ENCODE results near the gene EID2.

The EID2 gene

GRCh38 chr19:39533791-39534190, 6.2 kb downstream of the EID2 start:
- no peak for DNase-seq (ENCODE audit: low read depth, low spot score)

GRCh38 chr19:39533003-39533512, 6.9 kb downstream of the EID2 start:
- no peak for DNase-seq (ENCODE audit: low read depth, low spot score)

GRCh38 chr19:39532233-39533002, 7.5 kb downstream of the EID2 start, which contains the start of gene EID2B:
Gene EID2B, minus strand, starts transcription at chr19:39532852. Its CDS starts 50 bp downstream, at chr19:39532802.
- peak; percentile 99 for DNase-seq (ENCODE audit: low read depth, low spot score)

- DNase-seq (ENCODE audit: low read depth, low spot score): no peak
Measured at GRCh38 chr19:39531834-39532232, 8.1 kb downstream of the EID2 start.

GRCh38 chr19:39525205-39525604, 14.8 kb downstream of the EID2 start:
- no peak for DNase-seq (ENCODE audit: low read depth, low spot score)

- DNase-seq (ENCODE audit: low read depth, low spot score): no peak
Measured at GRCh38 chr19:39524495-39524894, 15.5 kb downstream of the EID2 start.

GRCh38 chr19:39520541-39521484, 19.1 kb downstream of the EID2 start:
- DNase-seq (ENCODE audit: low read depth, low spot score): no peak

GRCh38 chr19:39518975-39519374, 21.0 kb downstream of the EID2 start:
- DNase-seq (ENCODE audit: low read depth, low spot score): no peak

- no peak for DNase-seq (ENCODE audit: low read depth, low spot score)
Measured at GRCh38 chr19:39518458-39518857, 21.5 kb downstream of the EID2 start.

GRCh38 chr19:39517432-39517831, 22.5 kb downstream of the EID2 start:
- DNase-seq (ENCODE audit: low read depth, low spot score): no peak

- DNase-seq (ENCODE audit: low read depth, low spot score): no peak
Measured at GRCh38 chr19:39516270-39516669, 23.7 kb downstream of the EID2 start.

- DNase-seq (ENCODE audit: low read depth, low spot score): no peak
Measured at GRCh38 chr19:39515551-39516191, 24.3 kb downstream of the EID2 start.

- DNase-seq (ENCODE audit: low read depth, low spot score): peak; percentile 28
Measured at GRCh38 chr19:39514840-39515550, 25.0 kb downstream of the EID2 start, which contains the start of gene SELENOV. Gene SELENOV, plus strand, starts transcription at chr19:39515139. Its CDS starts 74 bp downstream, at chr19:39515213.

- DNase-seq (ENCODE audit: low read depth, low spot score): no peak
Measured at GRCh38 chr19:39512988-39513387, 27.0 kb downstream of the EID2 start.

- DNase-seq (ENCODE audit: low read depth, low spot score): no peak
Measured at GRCh38 chr19:39509233-39509632, 30.7 kb downstream of the EID2 start.

GRCh38 chr19:39508629-39509028, 31.3 kb downstream of the EID2 start:
- DNase-seq (ENCODE audit: low read depth, low spot score): no peak

- no peak for DNase-seq (ENCODE audit: low read depth, low spot score)
Measured at GRCh38 chr19:39507715-39508364, 32.1 kb downstream of the EID2 start.

- DNase-seq (ENCODE audit: low read depth, low spot score): peak; percentile 90
Measured at GRCh38 chr19:39506944-39507714, 32.8 kb downstream of the EID2 start.

- no peak for DNase-seq (ENCODE audit: low read depth, low spot score)
Measured at GRCh38 chr19:39506598-39506943, 33.4 kb downstream of the EID2 start.
